Left ventricle myocardium superior (tissue), 1 donor: ENCODE results near the gene AMPH. TPM values are rescaled to one million over a fixed set of nuclear protein-coding genes. Genes with fewer than 3 reads are reported as not detected.

Source experiments
- ATAC-seq: fragments of 200-7000 bp; cut with Tn5 transposase; one replicate; pipeline ENCODE4 v1.9.1; 2020; ENCODE audit warnings: mild to moderate bottlenecking, moderate library complexity
- DNase-seq: peaks from one replicate; pipeline ENCODE4 v3.0.0-alpha.2; 2020
- intact Hi-C: fragments of 100-400 bp; cut with micrococcal nuclease; formaldehyde crosslinking; loops from one replicate; pipeline ENCODE4 v1.11.0; 2022
- long read RNA-seq: library from polyadenylated mRNA; unstranded; transcript quantifications from one replicate; pipeline ENCODE4 v2.0.0, GENCODE V29; 2021
- total RNA-seq: library from RNA; stranded (reverse); fragmentation: NEBNext Ultra II Directional; extraction: Animal tissue kit (Norgen Biotek cat#: 25700); gene quantifications from one replicate; pipeline ENCODE4 v1.2.1, GENCODE V29; 2021
- donor health status: DM: no; HTN: yes; CAD: no; lungs with severe emphysema.

AMPH gene
- 2.1 TPM for total RNA-seq
- long read RNA-seq, partial matches to known transcripts: 0 of 4 reads
- long read RNA-seq, other reads (novel, unspliced or antisense): 1 of 4 reads

- peak; percentile 97 for ATAC-seq
- intact Hi-C loops: no loop called here
- DNase-seq: peak; percentile 83
Measured at GRCh38 chr7:38630720-38631673, at the start of gene AMPH. Gene AMPH (minus strand): TSS chr7:38631373. CDS start chr7:38631351, 22 bp downstream.

- intact Hi-C loops: no loop called here
- no peak for ATAC-seq
- no peak for DNase-seq
Measured at GRCh38 chr7:38679419-38679818, 48.2 kb upstream of the AMPH start.

GRCh38 chr7:38678698-38679054 lies 47.5 kb upstream of the AMPH start:
- ATAC-seq (no peak), DNase-seq (no peak)
- intact Hi-C loops: no loop called here

GRCh38 chr7:38677981-38678697 lies 47.0 kb upstream of the AMPH start:
- intact Hi-C loops: no loop called here
- ATAC-seq (no peak), DNase-seq (no peak)

- ATAC-seq (peak; percentile 42), DNase-seq (no peak)
Measured at GRCh38 chr7:38675494-38676106, 44.4 kb upstream of the AMPH start.

GRCh38 chr7:38674513-38674912 lies 43.3 kb upstream of the AMPH start:
- no peak for ATAC-seq
- no peak for DNase-seq
- intact Hi-C loops: no loop called here

More at GRCh38 chr7:38675494-38676106, 44.4 kb upstream of the AMPH start:
- intact Hi-C loops: no loop called here

- ATAC-seq (peak; percentile 67), DNase-seq (no peak)
- intact Hi-C loops: no loop called here
Measured at GRCh38 chr7:38673795-38674194, 42.6 kb upstream of the AMPH start.

- no peak for DNase-seq
- no peak for ATAC-seq
- intact Hi-C loops: no loop called here
Measured at GRCh38 chr7:38671911-38672905, 41.0 kb upstream of the AMPH start.

- intact Hi-C loops: no loop called here
- DNase-seq: no peak
- peak; percentile 85 for ATAC-seq
Measured at GRCh38 chr7:38669965-38670520, 38.9 kb upstream of the AMPH start.

- intact Hi-C loops: no loop called here
- DNase-seq (no peak), ATAC-seq (no peak)
Measured at GRCh38 chr7:38664972-38665371, 33.8 kb upstream of the AMPH start.

- DNase-seq (no peak), ATAC-seq (peak; percentile 53)
- intact Hi-C loops: no loop called here
Measured at GRCh38 chr7:38660427-38661099, 29.4 kb upstream of the AMPH start.

- DNase-seq: no peak
- no peak for ATAC-seq
- intact Hi-C loops: no loop called here
Measured at GRCh38 chr7:38659931-38660330, 28.8 kb upstream of the AMPH start.

- intact Hi-C loops: no loop called here
- DNase-seq: no peak
- no peak for ATAC-seq
Measured at GRCh38 chr7:38658921-38659320, 27.7 kb upstream of the AMPH start.

GRCh38 chr7:38656968-38657367 lies 25.8 kb upstream of the AMPH start:
- intact Hi-C loops: no loop called here
- ATAC-seq: peak; percentile 48
- DNase-seq: no peak

GRCh38 chr7:38655833-38656774 lies 24.9 kb upstream of the AMPH start:
- peak; percentile 89 for ATAC-seq
- peak; percentile 48 for DNase-seq
- intact Hi-C loops: no loop called here

GRCh38 chr7:38637957-38638356 lies 6.8 kb upstream of the AMPH start:
- intact Hi-C loops: no loop called here
- no peak for DNase-seq
- ATAC-seq: no peak

GRCh38 chr7:38632411-38632810 lies 1.2 kb upstream of the AMPH start:
- DNase-seq: no peak
- ATAC-seq: no peak
- intact Hi-C loops: no loop called here
